Measurements from ENCODE around the gene MACROD1.

Gene MACROD1

DNA sequence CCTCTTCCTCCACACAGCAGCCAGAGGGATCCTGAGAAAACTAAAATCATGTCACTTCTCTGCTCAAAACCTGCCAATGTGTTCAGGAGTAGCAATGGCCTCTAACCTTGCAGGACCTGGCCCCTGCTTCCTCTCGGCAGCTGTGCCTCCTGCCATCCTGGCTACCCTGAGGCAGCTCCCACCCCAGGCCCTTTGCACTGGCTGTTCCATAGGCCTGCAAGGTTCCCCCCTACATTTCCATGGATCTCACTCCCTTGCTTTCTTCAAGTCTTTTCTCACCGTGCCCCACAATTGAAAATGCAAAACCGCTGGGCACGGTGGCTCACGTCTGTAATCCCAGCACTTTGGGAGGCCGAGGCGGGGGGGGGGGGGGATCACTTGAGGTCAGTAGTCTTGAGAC lies 18.0 kb upstream of the MACROD1 start:
- TF ChIP-seq CTCF (IDR thresholded peaks at IDR 0.05; ENCODE audit: low read depth, low read length): no peak

GRCh38 chr11:64181506-64182411 lies 15.8 kb upstream of the MACROD1 start:
- H3K4me3 ChIP-seq (ENCODE audit: low read depth, low read length): peak overlapping the region; percentile 29; the same call in 1 of the 2 replicates
- TF ChIP-seq CTCF (IDR thresholded peaks at IDR 0.05; ENCODE audit: low read depth, low read length): no peak

More for the DNA sequence above, 18.0 kb upstream of the MACROD1 start:
- no peak overlapping the region for H3K4me3 ChIP-seq (ENCODE audit: low read depth, low read length)

DNA sequence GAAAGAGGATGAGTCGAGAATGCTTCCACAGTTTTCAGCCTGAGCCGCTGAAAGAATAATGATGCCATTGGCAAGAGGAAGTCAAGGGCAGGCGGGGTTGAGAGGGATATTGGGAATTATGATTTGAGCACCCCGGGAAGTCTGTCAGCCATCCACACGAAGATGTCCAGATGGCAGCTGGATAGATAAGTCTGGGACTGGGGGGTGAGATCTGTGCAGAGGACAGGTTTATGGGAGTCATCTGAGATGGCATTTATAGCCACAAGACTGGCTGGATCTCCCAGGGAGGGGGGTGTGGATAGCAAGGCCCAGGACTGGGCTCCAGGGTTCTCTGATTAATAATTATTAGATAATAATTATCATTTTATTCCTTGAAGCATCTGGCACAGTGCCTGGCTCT lies 15.0 kb upstream of the MACROD1 start:
- no peak for TF ChIP-seq CTCF (IDR thresholded peaks at IDR 0.05; ENCODE audit: low read depth, low read length)
- H3K4me3 ChIP-seq (ENCODE audit: low read depth, low read length): no peak overlapping the region

- H3K4me3 ChIP-seq (ENCODE audit: low read depth, low read length): no peak overlapping the region
- no peak for TF ChIP-seq CTCF (IDR thresholded peaks at IDR 0.05; ENCODE audit: low read depth, low read length)
These were observed 13.2 kb upstream of the MACROD1 start for GRCh38 chr11:64178951-64179639.

DNA sequence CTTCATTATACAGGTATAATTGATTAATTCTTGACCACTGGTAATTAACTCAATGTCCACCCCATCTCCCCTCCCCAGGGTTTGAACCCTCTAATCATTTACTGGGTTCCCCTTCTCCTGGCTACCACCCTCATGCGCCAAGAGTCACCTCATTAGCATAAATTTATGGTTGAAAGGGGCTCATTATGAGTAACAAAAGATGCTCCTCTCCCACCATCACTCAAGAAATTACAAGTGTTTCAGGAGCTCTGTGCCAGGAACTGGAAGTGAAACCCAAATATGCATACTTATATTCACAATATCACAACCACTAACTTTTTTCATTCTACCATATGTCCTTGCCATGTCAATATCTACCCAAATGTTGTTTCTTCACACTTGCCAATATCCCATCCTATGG lies 12.3 kb upstream of the MACROD1 start:
- TF ChIP-seq CTCF (IDR thresholded peaks at IDR 0.05; ENCODE audit: low read depth, low read length): no peak
- no peak overlapping the region for H3K4me3 ChIP-seq (ENCODE audit: low read depth, low read length)

DNA sequence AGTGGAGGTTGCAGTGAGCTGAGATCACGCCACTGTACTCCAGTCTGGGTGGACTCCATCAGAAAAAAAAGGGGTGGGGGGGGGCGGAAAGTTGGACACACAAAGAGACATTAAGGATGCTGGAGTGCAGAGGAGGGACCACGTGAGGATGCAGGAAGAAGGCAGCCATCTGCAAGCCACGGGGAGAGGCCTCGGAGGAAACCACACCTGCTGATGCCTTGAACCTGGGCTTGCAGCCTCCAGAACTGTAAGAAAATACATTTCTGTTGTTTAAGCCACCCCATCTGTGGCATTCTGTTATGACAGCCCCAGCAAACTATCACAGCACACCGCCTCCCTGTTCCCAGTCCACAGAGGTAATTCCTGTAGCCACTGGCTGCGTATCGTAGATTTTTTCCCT lies 10.8 kb upstream of the MACROD1 start:
- no peak for TF ChIP-seq CTCF (IDR thresholded peaks at IDR 0.05; ENCODE audit: low read depth, low read length)
- no peak overlapping the region for H3K4me3 ChIP-seq (ENCODE audit: low read depth, low read length)
